ENCODE measurements around the gene BEST1. TPM values are rescaled to one million over a fixed set of nuclear protein-coding genes. Genes with fewer than 3 reads are reported as not detected.

BEST1 gene
- total and polyA plus RNA-seq, 2 experiments from 2014 or later, result 0.27 to 0.34 TPM

DNA sequence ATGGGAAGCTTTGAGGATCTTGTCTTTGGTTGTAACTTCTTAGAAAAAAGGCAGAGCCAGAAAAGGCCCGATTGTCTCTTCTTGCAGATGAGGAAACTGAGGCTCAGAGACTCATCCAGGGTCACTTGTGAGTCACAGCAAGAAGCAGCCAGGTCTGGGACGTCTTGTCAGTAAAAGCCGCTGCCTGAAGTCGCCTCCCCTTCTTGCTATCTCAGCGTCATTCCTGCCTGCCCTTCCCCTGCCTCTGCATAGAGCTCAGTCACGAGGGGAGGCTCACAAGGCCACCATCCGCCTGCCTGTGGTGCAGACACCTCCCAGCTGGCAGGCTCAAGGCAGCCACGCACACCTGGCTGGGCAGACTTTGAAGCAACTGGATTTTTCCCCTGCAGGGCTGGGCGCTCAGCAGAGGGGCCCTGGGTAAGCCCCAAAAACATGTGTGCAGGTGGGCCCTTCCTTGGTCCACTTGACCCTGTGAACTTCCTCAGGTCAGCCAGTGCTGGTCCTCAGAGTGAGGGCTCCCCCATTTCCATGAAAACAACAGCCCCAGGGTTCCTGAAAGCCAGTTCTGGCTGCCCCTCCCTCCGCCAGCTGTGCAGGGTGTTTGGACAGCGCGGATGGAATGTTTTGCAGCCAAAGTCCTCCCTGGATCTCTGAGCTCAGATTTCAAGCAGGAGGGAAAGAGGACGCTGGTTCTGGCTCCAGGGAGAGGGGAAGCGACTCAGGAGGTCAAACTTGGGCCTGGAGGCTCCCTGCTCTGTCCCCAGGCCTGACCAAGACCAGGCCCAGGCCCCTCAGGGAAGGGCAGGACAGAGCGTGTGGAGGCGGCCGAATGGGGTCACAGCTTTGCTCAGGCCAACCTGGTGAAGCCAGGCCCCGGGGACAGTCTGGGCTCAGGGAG, 26.7 kb upstream of the BEST1 start:
- no peaks in the 10 kb centered on the region for H3K9me3 ChIP-seq (ENCODE audit: low read depth)
- TF ChIP-seq CTCF (IDR thresholded peaks at IDR 0.05; ENCODE audit: low read depth, low read length), result no peak
- no peaks in the 10 kb centered on the region for H3K27me3 ChIP-seq
- no peak overlapping the region for H3K4me3 ChIP-seq
- DNase-seq (ENCODE audit: low read depth in 1 of 2, low spot score in 1 of 2), result peak; percentile 64 to 86
- no peaks in the 10 kb centered on the region for H3K36me3 ChIP-seq
- H3K27ac ChIP-seq, result peak overlapping the region; percentile 92
- peaks cover 18% of the 10 kb centered on the region for H3K4me1 ChIP-seq (ENCODE audit: low read depth)

GRCh38 chr11:61924064-61924455, 26.1 kb upstream of the BEST1 start:
- Histone ChIP-seq H3K27ac (peak overlapping the region; percentile 92), H3K36me3 (no peaks in the 10 kb centered on the region), H3K4me1 (ENCODE audit: low read depth) (peaks cover 18% of the 10 kb centered on the region), H3K27me3 (no peaks in the 10 kb centered on the region), H3K4me3 (no peak overlapping the region), H3K9me3 (ENCODE audit: low read depth) (no peaks in the 10 kb centered on the region)
- TF ChIP-seq CTCF (IDR thresholded peaks at IDR 0.05; ENCODE audit: low read depth, low read length), result no peak
- no peak for DNase-seq (ENCODE audit: low read depth in 1 of 2, low spot score in 1 of 2)

GRCh38 chr11:61925736-61926135, 24.4 kb upstream of the BEST1 start:
- no peaks in the 10 kb centered on the region for H3K36me3 ChIP-seq
- H3K4me3 ChIP-seq, result no peak overlapping the region
- peaks cover 18% of the 10 kb centered on the region for H3K4me1 ChIP-seq (ENCODE audit: low read depth)
- H3K27me3 ChIP-seq, result no peaks in the 10 kb centered on the region
- no peak overlapping the region for H3K27ac ChIP-seq
- no peaks in the 10 kb centered on the region for H3K9me3 ChIP-seq (ENCODE audit: low read depth)
- DNase-seq (ENCODE audit: low read depth in 1 of 2, low spot score in 1 of 2), result no peak
- TF ChIP-seq CTCF (IDR thresholded peaks at IDR 0.05; ENCODE audit: low read depth, low read length), result no peak

DNA sequence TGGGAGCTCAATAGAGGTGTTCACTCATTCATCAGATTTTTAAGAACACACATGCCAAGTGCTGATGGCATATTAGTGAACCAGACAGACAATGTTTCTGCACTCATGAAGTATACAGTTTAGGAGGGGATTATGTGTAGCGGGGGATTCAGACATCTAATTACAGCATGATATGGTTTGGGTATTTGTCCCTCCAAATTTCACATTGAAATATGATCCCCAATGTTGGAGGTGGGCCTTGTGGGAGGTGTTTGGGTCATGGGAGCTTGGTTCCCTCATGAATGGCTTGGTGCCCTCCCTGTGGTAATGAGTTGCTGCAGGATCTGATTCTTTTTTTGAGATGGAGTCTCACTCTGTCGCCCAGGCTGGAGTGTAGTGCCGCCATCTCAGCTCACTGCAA, 23.9 kb upstream of the BEST1 start:
- no peak overlapping the region for H3K27ac ChIP-seq
- H3K27me3 ChIP-seq, result no peaks in the 10 kb centered on the region
- DNase-seq (ENCODE audit: low read depth in 1 of 2, low spot score in 1 of 2), result no peak
- H3K4me3 ChIP-seq, result no peak overlapping the region
- H3K4me1 ChIP-seq (ENCODE audit: low read depth), result peaks cover 18% of the 10 kb centered on the region
- no peaks in the 10 kb centered on the region for H3K36me3 ChIP-seq
- H3K9me3 ChIP-seq (ENCODE audit: low read depth), result no peaks in the 10 kb centered on the region
- TF ChIP-seq CTCF (IDR thresholded peaks at IDR 0.05; ENCODE audit: low read depth, low read length), result no peak

DNA sequence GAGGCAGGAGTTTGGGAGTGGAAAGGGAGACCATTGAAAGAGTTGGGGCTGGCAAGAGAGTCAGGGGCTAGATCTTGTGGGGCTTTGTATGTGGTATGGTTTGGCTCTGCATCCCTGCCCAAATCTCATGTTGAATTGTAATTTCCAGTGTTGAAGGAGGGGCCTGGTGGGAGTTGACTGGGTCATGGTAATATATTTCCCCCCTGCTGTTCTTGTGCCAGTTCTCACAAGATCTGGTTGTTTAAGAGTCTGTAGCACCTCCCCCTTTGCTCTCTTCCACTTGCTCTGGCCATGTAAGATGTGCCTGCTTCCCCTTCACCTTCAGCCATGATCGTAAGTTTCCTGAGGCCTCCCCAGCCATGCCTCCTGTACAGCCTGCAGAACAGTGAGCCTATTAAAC, 22.6 kb upstream of the BEST1 start:
- no peak for TF ChIP-seq CTCF (IDR thresholded peaks at IDR 0.05; ENCODE audit: low read depth, low read length)
- DNase-seq (ENCODE audit: low read depth in 1 of 2, low spot score in 1 of 2), result no peak
- no peaks in the 10 kb centered on the region for H3K9me3 ChIP-seq (ENCODE audit: low read depth)
- no peaks in the 10 kb centered on the region for H3K27me3 ChIP-seq
- no peak overlapping the region for H3K27ac ChIP-seq
- no peaks in the 10 kb centered on the region for H3K36me3 ChIP-seq
- peaks cover 15% of the 10 kb centered on the region for H3K4me1 ChIP-seq (ENCODE audit: low read depth)
- no peak overlapping the region for H3K4me3 ChIP-seq

Measured in cardiac muscle cell (in vitro differentiated cells and primary cell).